Myocyte (in vitro differentiated cells): ENCODE data around the gene GABRR1. TPM values are rescaled to one million over a fixed set of nuclear protein-coding genes. Genes with fewer than 3 reads are reported as not detected.

ENCODE experiments used
- total RNA-seq: library from RNA; depleted of rRNA; stranded (reverse); fragments of >200 nt; gene quantifications from 2 replicates; pipeline ENCODE4 v1.2.3, GENCODE V29; 2014

GABRR1 gene
- total RNA-seq, 1 donor from 2014 or later: not detected

Other genes with a start within 250 kb of the GABRR1 start
- 81.7 and 85.3 TPM in 2 replicates for gene PNRC1, start 136.6 kb downstream of the GABRR1 start, total RNA-seq
- not detected in 2 replicates for gene SRSF12, start 99.3 kb downstream of the GABRR1 start, total RNA-seq
- 7.3 and 11.0 TPM in 2 replicates for gene PM20D2, start 71.3 kb downstream of the GABRR1 start, total RNA-seq
- 0.13 and 0.21 TPM in 2 replicates for gene GABRR2, start 97.9 kb upstream of the GABRR1 start, total RNA-seq
- gene UBE2J1, start 135.4 kb upstream of the GABRR1 start, total RNA-seq: 23.6 and 23.9 TPM in 2 replicates
- gene RRAGD, start 194.9 kb upstream of the GABRR1 start, total RNA-seq: 12.3 and 22.7 TPM in 2 replicates
- gene ANKRD6, start 215.8 kb upstream of the GABRR1 start, total RNA-seq: 0.48 and 4.0 TPM in 2 replicates